ENCODE measurements around the gene TMPRSS2.

TMPRSS2 gene

DNA sequence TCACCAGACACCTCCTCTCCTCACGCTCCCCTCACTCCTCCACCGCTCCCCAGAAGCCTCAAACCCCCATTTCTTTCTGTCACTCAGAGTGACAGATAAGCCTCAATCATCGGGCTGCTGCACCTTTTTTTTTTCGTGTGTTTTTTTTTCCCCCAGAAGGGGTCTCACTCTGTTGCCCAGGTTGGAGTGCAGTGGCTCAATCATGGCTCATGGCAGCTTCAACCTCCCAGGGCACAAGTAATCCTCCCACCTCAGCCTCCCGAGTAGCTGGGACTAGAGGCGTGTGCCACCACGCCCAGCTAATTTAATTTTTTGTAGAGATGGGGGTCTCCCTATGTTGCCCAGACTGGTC lies 1.2 kb upstream of the TMPRSS2 start:
- DNase-seq: no peak

DNA sequence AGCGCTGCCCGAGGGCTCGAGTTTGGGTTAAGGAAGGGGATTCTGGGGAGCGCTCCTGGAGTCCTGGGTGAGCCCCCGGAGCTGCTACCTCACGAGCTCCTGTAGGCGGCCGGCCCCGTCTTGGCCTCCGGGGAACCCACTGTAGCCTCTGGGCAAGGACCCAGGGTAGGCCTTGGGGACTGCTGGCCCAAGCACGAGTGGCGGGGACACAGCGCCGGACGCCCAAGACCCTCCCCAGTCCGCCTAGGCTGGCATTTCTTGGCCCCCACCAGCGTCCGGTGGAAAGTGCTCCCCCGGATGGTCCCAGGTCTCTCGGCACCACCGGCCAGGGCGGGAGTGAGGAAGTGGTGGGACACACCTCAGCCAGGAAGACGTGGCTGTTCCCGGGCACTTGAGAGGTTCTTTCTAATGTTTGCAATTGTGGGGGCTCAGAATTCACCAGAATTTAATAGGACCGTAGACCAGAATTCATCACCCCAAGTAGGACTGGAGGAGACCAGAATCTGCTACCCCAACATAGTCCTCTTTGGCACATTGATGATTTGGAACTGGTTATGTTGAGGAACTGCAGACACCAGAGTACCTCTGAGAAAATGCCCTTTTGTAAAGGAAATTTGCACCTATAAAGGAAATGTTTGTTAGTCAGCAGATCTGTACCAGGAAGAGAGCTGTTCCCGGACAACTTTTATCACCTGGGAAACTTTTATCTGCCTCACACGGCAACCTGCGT lies 622 bp upstream of the TMPRSS2 start:
- no peak for DNase-seq

DNA sequence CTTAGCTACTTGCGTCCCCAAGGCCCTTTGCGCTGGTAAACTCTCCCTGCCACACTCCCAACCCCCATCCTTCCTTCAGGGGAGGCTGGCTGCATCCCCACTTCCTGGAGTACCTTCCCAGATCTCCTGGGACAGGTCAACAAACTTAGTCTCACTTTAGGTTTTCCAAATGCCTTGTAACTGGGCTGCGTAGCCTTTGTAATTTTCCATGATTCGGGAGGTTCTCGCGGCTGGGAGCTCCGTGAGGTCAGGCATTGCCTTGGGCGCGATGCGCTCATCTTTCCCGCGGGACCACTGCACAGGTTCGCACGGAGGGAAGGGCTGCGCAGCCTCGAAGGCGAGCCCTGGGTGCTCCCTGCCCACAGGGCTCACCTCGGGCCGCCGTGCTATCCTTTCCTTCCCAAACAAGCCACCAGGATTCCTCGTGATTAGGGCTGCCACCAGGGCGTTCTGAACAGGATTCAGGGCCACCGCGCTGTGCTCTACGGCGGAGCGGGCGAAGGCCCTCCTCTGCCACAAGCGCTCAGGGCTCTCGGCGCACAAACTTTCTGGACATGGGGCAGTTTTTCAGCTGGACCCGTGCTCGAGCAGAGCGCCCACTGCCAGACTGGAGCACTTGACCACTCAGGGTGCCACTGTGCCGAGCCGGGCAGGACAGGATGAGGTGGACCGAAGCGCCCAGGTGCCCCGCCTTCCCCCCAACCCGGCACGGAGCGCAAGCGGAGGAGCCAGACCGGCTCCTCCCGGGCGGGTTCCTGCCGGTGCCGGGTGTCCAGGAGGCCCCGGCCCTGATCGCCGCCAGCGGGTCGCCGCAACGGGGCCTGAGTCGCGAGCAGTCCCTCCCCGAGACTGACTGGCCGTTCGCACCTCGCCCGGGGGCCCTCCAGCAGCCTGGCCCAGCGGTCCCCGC lies 1.1 kb downstream of the TMPRSS2 start:
- DNase-seq: no peak

DNA sequence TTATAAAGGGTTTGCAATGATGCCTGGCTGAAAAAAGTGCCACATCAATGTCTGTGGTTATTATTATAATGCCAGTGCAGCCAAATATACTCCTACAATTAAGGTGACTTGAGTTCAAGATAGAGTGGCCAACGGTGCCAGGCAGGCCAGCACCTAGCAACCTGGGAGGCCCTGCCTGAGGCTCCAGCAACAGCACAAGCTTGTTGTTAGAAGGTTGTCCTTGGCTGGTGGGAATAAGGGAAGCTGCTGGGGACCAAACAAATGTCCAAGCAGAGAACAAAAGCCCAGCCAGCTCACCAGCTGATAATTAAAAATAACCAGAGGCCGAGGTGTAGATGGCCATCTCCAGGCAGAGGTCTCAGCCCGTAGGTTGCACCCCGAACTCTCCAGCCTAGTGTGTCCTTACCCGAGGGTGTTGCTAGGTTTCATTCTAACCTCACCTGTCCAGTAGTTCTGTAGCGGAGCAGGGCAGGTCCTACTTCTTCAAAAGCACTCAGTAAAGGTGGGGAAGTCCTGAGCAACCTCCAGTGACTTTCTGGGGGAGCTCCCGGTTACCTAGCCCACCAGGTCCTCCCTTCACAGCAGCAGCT lies 1.9 kb downstream of the TMPRSS2 start:
- DNase-seq: no peak

DNA sequence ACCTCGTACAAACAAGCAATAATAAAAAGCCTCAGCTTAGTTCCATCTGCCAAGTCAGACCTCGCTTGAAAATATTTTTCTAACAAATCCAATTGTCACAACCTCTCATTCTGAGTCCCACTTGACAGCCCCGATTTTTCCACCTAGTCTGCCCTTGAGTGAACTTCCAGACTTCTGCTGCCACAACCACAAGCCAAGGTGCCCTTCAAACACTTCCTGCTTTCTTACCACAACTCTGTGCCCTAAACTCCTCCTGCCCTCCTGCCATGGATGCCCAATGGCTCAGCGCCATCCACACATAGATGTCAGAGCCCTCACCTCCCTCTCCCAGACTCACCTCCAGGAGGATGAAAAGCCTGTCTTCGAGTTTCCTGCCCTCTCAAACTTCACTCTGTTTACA lies 3.9 kb downstream of the TMPRSS2 start:
- DNase-seq: no peak

DNA sequence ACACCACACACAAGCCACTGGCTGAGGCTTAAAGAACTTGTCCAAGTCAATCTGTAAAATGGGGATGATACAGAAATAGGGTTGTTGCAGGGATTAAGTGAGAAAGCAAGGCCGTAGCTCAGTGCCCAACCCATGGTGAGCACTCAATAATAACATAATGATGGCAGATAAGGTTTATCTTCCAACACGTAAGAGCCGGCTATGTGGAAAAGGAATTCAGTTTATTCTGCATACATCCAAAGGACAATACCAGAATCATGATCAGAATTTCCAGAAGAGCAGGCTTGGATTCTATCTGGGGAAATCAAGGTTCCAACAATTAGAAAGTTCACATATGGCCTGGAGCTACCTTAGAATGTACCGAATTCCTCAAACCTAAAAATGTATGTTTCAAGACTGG lies 4.6 kb downstream of the TMPRSS2 start:
- no peak for DNase-seq

DNA sequence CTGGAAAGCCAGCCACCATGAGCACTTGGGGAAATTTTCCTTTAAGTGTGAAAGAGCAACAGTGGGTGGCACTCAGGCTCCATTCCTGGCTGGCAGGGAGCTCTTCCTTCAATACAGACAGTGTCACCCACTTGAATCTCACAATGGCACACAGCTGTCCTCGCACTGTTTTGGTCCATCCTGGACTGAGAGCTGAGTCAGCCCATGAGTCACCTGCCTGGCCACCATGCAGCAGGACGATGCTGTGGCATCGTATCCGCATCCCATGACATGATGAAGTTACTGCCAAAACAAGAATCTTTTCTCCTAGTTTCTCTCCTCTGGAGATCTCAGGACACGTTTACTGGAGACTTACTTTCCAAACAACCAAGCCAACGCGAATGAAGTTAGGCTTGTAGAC lies 6.0 kb downstream of the TMPRSS2 start:
- DNase-seq: no peak

DNA sequence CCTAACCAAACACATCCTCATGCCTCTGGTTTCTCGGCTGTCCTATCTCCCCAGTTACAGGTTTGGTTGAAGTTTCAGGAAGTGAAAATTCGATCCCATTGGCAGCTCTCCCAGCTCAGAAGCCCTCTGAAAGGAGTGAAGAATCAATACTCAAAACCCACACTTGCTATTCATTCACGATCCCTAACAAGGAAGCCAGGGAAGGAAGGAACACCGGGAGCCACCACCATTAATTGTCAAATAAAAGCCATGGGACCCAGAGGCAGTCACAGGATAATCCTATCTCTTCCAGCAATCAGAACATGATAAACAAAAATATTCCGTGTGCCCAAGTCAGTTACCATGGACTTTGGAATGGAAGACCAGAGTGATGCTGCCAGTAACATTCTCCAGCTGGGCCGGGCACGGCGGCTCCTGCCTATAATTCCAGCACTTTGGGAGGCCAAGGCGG lies 7.0 kb downstream of the TMPRSS2 start:
- DNase-seq: no peak

DNA sequence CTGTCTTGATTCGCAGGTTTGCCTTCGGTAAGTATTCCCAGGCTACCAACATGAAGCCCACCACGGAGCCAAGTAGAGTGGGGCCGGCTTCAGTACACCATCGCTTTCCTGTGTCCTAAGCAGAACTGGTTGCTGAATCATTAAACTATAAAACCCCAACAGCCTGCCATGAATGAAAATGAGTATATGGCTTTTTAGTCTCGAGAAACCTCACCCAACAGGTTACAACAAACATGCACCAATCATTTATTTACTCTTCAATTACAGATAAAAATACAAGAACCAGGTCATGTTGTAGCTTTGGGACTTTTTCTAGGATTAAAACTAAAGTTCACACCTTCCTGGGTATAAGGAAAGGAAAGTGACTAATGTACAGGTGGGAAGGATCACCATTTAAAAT lies 7.6 kb downstream of the TMPRSS2 start:
- DNase-seq: no peak

DNA sequence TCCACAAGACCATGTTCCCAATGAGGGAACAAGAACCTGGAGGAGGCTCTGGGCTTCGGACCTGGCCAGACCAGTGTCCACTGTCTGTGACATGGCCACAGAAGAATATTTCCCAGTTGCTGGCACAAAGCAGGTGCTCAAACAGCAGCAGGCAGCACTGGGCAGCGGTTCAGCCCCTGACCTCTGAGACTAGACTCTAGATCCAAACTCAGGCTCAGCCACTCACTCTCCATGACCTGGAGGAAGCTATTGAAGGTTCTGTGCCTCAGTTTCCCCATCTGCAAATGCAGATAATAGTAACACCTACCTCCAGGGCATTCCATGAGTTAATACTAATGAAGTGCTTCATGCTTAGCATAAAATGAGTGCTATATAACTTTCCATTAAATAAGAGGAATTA lies 8.0 kb downstream of the TMPRSS2 start:
- no peak for DNase-seq

DNA sequence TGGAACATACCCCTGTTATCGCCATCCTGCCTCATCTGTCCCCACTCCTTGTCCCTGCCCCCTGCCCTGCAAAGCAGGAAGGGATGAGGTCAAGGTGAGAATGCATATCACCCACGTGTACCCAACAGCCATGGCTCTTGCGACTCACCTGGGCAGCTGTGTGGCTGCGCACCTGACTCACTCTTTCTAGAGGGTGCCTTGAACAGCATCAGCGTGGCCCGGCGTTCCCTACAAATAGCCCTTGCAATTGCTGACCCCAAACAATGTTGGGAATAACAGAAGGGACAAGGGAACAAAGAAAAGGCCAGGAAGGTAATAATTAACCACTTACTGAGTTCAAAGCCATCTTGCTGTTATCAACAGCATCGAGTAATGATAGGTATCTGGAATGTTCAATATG lies 10.2 kb downstream of the TMPRSS2 start:
- DNase-seq: no peak

DNA sequence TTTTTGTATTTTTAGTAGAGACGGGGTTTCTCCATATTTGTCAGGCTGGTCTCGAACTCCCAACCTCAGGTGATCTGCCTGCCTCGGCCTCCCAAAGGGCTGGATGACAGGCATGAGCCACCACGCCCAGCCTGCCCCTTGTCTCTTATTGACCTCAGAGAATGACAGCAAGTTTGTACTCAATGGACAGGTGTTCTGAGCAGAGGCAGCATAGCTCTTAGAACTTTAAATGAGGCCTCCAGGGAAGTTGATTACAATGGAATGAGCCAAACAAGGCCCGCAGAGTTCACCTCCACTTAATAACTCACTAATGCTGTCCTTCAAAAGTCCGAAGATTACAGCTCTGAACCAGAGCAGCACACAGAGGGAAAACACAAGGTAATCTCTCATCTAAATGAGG lies 10.9 kb downstream of the TMPRSS2 start:
- no peak for DNase-seq

DNA sequence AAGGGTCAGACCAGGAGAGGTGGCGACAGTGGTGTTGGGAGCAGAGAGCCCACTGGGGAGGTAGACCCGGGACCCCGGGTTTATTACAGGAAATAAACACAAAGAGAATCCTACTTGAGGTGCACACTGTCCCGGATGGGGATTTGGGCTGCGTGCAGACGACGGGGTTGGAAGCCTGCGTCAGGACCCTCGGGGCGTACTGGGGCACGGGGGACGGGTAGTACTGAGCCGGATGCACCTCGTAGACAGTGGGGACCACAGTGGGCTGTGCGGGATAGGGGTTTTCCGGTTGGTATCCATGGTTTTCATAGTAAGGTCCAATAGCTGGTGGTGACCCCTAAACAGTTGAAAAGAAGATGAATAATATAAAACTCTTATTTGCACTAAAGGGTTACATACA lies 13.7 kb downstream of the TMPRSS2 start:
- DNase-seq: no peak

DNA sequence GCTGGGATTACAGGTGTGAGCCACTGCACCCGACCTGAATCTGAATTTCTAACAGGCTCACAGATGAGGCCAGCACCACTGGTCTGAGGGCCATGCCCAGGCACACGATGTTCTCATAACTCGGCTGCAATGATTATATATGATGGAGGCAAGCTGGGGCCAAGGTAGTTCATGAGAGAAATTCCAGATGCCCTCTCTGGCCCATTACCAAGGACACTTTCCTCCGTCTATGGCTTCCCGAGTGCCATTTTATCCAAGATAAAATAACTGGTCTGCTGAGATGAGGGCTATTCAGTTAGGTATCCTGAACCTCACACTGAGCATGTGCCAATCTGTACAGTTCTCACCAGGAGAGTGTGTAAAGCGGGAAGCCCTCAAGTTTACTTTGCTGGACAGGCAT lies 16.5 kb downstream of the TMPRSS2 start:
- no peak for DNase-seq

DNA sequence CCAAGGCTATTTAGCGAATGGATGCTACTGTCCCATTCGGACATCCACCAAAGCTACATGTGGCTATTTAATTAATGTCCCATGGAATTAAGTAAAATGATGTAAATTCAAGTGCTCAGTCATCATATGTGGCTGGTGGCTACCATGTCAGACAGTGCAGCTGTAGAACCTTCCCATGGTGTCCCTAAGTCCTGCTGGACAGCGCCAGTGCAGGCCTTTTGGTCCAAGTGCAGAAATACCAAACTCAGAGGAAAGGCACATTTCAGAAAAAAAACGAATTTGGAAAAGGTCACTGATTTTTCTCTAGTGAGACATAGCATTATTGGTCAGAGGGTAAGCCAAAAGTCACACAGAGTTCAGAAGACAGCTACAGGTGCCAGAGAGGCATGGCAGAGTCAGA lies 17.6 kb downstream of the TMPRSS2 start:
- no peak for DNase-seq

DNA sequence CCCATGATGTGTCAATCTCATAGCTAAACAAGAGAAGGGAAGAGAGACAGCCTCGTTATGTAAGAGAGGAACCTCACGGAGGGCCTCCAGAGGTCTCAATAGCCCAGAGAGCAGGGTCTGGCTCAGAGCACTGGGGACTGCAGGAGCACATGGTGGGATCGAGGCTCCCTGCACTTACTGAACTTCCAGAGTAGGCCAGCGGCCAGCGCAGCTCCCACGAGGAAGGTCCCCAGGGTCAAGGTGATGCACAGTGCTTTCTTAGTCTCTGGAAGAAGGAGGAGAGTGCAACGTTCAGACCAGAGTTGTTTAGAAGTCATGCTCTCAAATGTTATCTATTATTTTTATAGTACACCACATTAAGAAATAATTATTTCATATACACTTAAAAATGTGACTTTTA lies 18.6 kb downstream of the TMPRSS2 start:
- no peak for DNase-seq

DNA sequence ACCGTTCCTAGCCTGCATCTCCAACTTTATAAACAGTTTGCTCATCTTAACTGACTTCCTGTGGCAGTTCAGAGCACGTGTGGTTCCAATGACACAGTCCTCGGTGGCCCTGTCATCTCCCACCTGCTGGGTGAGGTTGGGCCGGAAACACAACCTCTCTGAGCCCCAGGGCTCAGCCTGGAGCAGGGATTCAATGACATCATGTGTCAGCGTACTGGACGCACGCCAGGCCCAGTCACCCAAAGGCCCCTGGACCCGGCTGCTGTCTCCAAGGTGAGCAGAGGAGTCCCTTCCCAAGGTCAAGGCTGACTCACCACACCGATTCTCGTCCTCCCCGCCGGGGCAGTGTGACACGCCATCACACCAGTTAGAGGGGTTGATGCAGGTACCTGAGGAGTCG lies 19.9 kb downstream of the TMPRSS2 start:
- DNase-seq: no peak

DNA sequence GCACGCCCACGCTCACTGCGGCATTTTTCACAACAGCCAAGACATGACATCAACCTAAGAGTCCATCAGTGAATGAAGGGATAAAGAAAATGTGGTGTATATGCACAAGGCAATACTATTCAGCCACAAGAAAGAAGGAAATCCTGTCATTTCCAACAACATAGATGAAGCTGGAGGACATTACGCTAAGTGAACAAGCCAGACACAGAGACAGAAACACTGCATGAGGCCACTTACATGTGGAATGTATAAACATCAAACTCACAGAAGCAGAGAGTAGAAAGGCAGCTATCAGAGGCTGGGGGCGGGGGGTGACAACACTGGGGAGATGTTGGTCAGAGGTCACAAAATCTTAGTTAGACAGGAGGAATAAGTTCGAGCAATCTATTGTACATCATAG lies 20.9 kb downstream of the TMPRSS2 start:
- no peak for DNase-seq

DNA sequence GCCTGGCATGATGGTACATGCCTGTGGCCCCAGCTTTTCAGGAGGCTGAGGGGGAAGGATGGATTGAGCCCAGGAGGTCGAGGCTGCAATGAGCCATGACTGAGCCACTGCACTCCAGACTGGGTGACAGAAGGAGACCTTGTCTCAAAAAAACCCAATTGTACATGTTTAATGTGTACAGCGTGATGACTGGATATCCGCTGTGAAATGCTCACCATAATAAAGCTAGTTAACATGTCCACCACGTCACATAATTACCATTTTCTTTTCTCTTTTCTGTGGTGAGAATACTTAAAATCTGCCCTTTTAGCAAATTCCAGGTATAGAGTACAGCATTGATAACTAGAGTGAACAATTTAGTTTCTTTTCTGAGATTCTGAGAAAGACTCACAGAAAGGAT lies 24.0 kb downstream of the TMPRSS2 start:
- no peak for DNase-seq

DNA sequence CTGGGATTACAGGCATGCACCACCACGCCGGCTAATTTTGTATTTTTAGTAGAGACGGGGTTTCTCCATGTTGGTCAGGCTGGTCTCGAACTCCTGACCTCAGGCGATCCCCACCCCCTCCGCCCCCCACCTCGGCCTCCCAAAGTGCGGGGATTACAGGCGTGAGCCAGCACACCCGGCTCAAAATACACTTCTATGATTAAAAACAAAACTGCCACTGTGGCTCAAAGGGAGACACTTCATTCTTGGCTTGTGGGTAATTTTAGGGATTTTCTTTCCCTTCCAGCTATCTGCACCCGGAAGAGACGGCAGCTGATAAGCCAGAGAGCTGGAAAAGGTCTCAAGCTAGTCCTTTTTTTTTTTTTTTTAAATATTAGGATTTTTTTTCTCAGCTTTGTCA lies 24.5 kb downstream of the TMPRSS2 start:
- DNase-seq: no peak

DNA sequence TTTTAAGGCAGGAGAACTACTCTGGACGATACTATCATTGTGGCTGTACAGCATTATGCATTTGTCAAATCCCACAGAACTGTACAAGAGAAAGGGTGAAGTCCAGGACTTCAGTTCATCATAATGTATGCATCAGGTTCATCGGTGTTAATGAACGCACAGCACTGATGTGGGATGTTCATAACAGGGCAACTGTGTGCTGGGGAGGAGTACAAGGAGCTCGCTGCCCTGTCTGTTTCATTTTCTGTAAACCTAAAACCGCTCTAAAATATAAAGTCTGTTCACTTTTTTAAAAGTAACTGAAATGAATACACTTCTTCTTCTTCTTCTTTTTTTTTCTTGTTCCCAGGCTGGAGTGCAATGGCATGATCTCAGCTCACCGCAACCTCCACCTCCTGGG lies 25.0 kb downstream of the TMPRSS2 start:
- DNase-seq: no peak

DNA sequence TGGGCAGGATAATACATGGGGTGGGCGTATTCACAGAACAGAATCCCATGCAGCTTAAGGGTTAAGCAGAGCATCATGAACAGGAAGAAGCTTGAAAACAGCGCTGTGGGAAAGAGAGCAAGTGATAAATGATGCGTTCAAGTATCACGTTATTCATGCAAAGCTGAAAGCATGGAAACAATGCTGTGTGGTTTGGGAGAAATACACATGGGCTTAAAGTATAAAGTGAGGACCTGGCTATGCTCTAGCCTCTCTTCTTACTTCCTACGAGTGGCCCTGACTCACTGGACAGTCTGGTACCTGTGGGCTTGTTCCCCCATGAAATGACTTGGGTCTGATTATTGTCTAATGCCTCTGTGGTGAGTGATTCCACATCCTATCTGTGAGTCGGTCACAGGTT lies 25.7 kb downstream of the TMPRSS2 start:
- no peak for DNase-seq

DNA sequence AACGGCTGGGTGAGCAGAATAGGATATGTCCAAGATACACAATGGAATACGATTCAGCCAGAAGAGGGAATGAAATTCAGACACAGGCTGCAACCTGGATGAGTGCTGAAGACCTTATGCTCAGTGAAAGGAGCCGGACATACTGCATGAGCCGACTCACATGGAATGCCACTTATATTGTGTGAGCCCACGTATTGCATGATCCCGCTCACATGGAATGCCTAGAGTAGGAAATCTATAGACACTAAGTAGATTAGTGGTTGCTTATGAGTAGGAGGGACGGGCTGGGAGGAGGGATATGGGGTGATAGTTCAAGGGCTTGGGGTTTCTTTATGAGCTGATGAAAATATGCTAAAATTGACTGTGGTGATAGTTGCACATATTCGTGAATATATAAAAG lies 26.8 kb downstream of the TMPRSS2 start:
- DNase-seq: no peak

DNA sequence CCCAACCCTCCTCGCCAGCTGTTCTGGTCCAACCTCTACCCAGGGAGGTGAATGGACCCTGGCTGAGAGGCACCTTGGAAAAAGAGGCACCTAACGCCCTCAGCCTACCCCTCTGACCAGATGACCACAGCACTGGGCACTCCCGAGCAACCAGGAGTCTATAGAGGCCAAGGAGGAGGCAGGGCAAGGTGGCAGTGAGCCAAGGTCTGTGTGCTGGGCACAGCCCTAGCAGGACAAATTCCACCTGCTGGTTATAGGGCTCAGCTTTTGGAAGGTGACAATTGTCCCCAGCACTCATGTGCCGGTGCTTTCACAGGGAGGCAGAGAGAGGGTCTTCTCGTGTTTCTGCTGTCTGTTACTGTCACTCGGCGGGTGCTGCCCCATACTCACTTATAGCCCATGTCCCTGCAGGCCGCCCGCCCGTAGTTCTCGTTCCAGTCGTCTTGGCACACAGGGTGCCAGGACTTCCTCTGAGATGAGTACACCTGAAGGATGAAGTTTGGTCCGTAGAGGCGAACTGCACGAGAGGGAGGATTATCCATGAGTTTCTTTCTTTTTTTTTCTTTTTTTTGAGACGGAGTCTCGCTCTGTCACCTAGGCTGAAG lies 27.8 kb downstream of the TMPRSS2 start:
- DNase-seq: no peak

Measured in stimulated activated CD8-positive, alpha-beta memory T cell treated with anti-CD3 and anti-CD28 coated beads, Interleukin-4, amount 100 ng/mL, for 48 hours (primary cell).